A673 (cell line): Measurements from ENCODE around the gene RBMS2.

Source experiments
- CTCF ChIP-seq: fragments of 300-800, 200-600 bp; sonication (generic); conservative IDR thresholded peaks from 2 replicates; pipeline ENCODE4 v1.5.1; 2017; ENCODE audit warnings: low read depth, mild to moderate bottlenecking, antibody characterized with exemption, low read length, moderate library complexity, mixed read lengths
- EZH2 ChIP-seq: fragments of 200-600 bp; sonication (generic); IDR thresholded peaks from 2 replicates; pipeline ENCODE4 v1.6.1; 2017; ENCODE audit warnings: borderline replicate concordance, low read depth, mild to moderate bottlenecking, mixed read lengths, antibody characterized with exemption, low read length; ENCODE audit not compliant: poor library complexity, severe bottlenecking

- no peak for TF ChIP-seq CTCF
- no peak for TF ChIP-seq EZH2
Observed at GRCh38 chr12:56604355-56604754, 82.7 kb downstream of the RBMS2 start.
